Activated CD4-positive, alpha-beta T cell treated with anti-CD3 and anti-CD28 coated beads, Interleukin-2, amount 50 U/mL, for 48 hours (primary cell): ENCODE data around the gene ZCWPW1.

Experiments used
- DNase-seq, 2 experiments: peaks; one replicate each; pipeline ENCODE4 v3.0.0-alpha.2; 2020

Gene ZCWPW1

DNA sequence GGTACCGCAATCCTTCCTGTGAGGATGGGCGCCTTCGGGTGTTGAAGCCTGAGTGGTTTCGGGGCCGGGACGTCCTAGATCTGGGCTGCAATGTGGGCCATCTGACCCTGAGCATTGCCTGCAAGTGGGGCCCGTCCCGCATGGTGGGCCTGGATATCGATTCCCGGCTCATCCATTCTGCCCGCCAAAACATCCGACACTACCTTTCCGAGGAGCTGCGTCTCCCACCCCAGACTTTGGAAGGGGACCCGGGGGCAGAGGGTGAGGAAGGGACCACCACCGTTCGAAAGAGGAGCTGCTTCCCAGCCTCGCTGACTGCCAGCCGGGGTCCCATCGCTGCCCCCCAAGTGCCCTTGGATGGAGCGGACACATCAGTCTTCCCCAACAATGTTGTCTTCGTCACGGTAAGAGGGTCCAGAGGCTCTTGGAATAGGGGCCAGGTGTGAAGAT, 2.8 kb upstream of the ZCWPW1 start:
- no peak for DNase-seq

DNA sequence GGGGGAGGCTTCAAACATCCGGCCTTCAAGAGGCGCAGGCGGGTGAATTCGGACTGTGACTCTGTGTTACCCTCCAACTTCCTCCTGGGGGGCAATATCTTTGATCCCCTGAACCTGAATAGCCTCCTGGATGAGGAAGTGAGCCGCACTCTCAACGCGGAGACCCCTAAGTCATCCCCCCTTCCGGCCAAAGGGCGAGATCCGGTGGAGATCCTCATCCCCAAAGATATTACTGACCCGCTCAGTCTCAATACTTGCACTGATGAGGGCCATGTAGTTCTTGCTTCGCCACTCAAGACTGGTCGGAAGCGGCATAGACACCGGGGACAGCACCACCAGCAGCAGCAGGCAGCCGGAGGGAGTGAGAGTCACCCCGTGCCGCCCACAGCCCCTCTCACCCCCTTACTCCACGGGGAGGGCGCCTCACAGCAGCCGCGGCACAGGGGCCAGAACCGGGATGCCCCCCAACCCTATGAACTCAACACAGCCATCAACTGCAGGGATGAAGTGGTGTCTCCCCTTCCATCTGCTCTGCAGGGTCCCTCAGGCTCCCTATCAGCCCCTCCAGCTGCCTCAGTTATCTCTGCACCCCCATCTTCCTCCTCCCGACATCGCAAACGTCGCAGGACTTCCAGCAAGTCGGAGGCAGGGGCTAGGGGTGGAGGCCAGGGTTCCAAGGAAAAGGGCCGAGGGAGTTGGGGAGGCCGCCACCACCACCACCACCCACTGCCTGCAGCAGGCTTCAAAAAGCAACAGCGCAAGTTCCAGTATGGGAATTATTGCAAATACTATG, 2.2 kb upstream of the ZCWPW1 start:
- DNase-seq = peak; percentile 39 to 49

DNA sequence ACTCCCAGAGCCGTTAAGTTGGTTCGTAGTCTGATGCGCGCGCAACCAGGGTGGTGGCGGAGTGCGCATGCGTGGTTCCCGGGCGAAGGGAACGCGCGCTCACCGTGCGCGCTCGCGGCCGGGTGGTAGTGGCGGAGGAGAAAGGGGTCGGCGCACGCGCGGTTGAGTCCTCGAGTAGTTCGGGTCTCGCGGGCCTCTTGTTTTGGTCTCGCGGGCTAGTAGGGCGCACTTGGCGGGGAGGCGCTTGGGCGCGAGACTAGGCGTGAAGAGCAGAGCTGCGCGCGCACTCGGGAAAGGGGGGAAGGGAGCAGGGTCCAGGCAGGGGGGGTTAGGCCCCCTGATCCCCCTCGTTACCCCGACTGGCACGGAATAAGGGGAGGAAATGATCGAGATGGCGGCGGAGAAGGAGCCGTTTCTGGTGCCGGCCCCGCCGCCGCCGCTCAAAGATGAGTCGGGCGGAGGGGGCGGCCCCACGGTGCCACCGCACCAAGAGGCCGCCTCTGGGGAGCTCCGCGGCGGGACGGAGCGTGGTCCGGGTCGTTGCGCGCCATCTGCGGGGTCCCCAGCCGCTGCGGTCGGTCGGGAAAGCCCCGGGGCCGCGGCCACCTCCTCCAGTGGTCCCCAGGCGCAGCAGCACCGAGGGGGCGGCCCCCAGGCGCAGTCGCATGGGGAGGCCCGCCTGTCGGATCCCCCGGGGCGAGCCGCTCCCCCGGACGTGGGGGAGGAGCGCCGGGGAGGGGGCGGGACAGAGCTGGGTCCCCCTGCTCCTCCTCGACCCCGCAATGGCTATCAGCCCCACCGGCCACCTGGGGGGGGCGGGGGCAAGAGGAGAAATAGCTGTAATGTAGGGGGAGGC, 1.4 kb upstream of the ZCWPW1 start, which contains the start of gene MEPCE:
MEPCE (plus strand) TSS at position 195 of the 856 bp plus-strand sequence; CDS start at position 383, 188 bp downstream.
- peak; percentile 95 for DNase-seq

DNA sequence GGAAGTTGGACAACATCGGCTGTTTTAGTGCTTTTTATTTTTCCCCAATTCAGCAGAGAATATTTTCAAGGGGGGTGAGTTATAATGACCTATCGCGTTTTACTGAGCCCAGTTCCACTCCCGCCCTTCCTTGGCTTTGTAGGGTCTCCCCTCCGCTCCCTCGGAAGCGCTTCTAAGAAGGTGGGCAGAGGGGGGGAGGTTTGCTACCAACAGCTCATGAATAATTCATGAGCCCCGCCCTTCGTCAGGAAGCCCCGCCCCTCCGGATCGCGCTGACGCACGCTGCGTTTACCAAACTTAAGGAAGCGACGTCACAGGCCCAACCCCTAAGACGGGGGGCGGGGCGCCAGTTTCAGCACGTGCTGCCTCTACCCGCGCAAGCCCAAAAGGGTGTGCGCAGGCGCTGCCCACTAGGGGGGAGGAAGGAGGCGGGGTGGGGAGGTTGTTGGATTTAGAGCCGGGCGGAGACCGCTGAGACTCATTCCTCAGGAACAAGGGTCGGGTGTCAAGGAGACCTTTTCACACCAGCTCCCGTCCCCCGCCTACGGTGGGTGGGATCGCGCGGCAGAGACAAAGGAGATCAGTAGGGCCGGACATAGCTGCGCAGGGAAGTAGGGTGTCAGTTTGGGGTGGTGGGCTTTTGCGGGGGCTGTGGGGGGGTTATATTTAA, 599 bp upstream of the ZCWPW1 start:
- peak; percentile 100 for DNase-seq

DNA sequence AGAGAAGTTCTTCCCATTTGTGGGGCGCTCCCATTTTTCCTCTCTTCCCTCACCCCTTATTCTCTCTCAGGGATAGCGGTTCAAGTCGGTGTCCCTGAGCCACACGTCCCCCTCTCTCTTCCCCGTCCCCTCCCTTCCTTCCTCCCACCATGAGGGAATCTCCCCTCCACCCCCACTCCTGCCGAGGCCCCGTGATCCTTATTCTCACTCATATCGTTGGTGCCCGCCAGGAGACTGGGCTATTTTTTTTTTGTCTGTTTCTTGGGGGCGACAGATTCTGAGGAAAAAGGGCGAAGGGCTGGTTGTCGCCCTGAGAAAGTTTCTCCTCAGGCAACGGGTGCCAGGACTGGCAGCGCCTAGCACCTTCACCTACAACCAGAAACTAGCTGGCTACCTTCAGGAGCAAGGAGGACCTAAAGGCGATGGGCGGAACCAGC, 723 bp downstream of the ZCWPW1 start:
- no peak for DNase-seq

DNA sequence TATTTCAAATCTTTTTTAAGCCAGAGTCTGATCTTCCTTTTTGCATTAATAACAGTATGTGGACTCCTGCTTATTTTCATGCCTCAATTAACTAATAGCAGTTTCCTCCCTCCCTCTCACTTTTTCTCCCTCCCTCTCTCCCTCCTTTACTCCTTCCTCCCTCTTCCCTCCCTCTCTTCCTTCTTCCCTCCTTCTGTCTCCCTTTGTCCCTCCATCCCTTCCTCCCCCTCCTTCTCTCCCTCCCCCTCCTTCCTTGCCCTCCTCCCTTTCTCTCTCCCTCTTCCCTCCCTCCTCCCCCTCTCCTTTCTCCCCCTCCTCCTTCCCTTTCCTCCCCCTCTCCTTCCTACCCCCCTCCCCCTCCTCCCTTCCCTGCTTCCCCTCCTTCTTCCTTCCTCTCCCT, 2.0 kb downstream of the ZCWPW1 start:
- no peak for DNase-seq

DNA sequence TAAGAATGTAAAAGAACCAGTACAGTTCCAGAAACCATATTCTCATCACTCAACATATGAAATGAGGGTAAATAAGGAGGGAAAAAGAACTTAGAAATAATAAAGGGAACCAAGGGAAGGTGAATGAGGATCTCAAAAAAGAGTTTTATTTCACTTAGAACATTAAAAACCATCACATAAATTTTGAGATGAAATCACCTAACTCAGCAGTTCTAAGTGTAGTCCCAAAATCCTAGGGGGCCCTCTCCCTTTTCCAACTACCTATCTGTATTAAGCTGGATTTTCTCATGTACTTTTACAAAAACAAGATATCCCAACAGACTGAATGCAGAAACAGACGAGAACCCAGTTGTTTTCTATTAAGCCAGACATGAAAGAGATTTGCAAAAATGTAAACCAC, 3.2 kb downstream of the ZCWPW1 start:
- DNase-seq = no peak

DNA sequence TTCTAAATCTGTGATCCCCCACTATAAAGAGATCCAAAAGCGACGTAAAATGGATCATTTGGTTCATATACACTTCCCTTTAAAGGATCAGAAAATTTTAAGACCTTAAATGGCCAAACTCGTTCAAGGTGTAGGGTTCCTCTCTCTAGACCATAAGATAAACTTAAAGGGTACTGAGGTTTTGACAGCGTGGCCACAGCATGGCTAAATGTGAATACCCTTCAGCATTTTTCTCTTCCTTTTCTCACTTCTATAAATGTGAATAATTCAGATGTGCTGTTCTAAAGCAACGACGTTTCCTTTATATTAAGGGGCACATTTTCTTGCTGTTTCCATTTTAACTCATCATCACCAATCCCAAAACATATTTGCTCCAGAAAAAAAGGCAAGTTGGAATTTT, 5.2 kb downstream of the ZCWPW1 start:
- no peak for DNase-seq

DNA sequence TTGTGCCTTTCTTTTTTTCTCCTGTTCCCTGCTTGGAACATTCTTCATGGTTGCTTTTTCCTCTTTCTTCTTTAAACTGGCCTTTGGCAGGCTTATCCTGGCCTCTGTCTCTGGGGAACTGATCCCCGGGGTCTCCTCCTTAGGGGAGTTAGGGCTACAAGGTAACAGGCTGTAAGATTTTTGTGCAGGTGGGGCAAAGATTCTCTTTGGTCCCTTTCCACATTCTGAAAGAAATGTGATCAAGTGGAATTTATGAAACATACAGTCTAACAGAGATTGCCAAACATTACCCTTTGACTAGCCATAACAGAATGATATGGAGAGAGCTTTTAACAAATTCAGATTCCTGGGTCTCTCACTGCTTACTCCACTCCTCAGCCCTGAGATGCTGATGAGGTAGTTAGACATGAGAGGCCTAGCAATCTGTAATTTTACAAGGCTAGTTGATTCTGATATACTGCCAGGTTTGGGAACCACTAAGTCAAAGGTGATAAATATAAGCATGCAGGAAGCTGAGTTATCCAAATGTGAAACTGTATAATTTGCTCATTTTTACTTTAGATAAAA, 8.8 kb downstream of the ZCWPW1 start:
- no peak for DNase-seq

DNA sequence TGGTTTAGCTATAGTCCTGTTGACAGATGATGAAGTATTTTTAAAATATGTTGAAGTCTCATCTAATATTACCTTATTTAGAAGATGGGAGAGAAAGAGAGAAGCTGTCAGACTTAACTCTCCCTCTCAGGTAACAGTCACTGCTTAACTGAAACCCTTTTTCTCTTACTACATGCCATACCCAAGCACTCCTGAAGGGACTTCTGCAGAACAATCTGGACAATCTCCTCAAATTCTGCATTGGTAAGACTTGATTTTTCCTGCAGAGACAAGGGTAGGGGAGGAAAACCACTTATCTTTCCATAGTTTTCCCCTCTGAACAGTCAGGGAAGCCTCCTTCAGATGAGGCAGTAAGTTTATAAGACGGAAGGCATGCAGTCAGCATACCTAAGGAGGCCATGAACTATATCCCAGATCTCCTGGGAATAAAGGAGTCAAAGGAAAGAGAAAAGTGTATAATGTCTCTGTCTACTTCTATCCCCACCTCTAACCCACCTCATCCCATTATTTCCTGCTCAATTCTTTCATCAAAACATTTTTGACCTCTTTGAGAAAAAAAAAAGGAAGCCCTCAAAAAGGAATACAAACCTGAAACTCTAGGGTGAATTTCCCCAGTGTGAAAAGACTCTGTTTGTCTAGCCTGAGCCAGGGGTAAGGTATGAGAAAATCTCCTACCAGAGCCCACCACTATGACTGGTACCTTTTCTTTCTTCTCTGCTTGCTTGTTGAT, 9.4 kb downstream of the ZCWPW1 start:
- no peak for DNase-seq

DNA sequence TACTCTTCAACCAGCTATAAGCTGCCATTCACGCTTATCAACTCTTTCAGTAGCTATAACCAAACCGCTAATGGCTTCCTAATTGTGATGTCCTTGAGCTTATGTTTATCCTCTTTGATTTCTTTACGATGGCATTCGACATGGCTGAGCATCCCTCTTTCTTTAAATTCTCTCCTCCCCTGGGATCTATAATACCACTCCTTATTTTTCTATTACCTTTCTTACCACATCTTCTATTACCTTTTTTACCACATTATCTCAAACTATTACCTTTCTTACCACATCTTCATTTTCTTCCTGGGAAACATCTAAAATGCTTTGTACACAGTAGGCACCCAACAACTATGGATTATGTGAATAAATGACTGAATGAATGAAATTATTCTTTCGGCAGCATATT, 13.1 kb downstream of the ZCWPW1 start:
- no peak for DNase-seq

DNA sequence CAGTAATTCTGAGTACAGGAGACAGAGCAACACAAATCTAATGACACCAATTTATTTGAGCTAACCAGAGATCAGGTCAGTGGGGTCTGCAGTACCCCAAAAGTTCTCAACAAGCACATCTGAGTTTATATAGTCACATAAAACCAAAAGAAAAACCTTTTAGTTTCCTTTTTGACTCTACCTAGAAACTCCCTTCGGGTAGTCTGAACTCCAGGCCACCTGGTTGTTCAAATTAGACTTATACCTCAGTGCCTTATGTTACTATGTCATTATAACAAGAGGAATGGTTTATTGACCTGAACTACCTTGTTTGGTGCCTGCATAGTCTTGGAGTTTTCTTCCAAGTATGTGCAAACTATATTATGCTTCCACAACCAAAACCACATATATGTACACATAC, 14.6 kb downstream of the ZCWPW1 start:
- DNase-seq = no peak

DNA sequence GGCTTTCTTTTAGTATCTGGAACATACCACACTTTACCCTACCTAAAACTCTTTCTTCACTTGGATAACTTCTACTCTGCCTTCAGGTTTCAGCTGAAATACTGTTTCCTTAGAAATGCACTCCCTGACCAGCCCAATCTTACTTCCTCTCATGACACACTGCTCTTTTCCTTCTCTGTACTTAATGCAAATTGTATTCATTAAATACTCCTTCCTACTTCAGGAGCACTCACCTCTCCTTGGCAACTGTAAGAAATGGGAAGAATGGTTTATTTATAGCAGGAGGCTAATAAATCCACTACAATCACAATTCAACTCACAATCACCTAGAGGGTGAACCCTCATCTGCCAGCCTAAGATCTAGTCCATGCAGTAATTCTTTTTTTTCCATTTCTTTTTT, 15.2 kb downstream of the ZCWPW1 start:
- no peak for DNase-seq

DNA sequence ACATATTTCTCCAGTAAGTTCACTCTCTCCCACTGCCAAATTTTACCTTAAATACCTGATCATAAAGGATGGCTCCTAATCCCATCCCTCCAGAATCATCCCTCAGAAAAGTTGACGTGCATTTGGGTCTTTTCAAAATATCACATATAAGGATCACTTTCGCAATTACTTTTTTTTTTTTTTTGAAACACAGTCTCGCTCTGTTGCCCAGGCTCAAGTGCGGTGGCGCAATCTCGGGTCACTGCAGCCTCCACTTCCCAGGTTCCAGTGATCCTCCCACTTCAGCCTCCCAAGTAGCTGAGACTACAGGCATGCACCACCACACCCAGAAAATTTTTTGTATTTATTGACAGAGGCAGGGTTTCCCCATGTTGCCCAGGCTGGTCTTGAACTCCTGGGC, 17.4 kb downstream of the ZCWPW1 start:
- no peak for DNase-seq

DNA sequence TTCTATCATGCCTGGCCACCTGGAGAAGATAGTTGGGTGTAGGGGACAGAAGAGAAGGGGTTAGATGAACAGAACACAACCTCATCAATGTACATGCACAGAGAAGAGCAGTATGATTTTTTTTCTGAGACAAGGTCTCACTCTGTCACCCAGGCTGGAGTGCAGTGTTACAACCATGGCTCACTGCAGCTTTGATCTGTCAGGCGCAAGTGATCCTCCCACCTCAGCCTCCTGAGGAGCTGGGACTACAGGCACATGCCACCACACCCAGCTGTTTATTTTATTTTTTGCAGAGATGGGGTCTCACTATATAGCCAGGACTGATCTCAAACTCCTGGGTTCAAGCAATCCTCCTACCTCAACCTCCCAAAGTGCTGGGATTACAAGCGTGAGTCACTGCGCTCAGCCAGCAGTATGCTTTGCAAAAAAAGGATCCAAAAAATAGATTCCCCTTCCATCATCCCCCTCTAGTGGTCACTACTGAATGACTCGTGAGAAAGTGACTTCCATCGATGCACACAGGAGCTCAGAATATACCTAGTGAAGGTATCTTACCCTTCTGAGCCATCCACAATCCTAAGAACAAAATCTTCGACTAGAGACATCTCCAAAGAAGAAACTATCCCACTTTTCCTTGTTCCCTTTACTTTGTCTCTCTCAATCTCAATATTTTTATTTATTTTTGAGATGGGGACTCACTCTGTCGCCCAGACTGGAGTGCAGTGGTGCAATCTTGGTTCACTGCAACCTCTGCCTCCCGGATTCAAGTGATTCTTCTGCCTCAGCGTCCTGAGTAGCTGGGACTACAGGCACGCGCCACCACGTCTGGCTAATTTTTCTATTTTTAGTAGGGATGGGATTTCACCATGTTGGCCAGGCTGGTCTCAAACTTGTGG, 21.0 kb downstream of the ZCWPW1 start:
- peak; percentile 21 to 38 for DNase-seq

DNA sequence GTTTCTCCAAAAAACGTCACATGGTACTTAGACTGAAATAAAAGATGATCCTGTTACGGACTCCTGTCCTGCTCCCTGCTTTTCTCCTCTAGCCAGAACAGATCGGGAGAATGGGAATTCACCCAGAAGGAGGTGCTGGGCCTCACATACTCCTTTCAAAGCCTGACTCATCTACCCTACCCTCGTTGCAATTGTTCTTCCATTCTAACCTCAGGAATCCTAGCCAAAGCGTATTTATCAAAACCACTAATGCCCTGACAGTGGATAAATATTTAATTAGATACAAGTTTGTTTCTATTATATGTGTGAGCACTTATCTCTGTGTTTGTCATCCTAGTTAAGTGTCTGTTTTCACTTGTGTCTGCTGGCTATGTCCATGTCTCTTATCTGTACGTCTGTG, 21.7 kb downstream of the ZCWPW1 start:
- no peak for DNase-seq

DNA sequence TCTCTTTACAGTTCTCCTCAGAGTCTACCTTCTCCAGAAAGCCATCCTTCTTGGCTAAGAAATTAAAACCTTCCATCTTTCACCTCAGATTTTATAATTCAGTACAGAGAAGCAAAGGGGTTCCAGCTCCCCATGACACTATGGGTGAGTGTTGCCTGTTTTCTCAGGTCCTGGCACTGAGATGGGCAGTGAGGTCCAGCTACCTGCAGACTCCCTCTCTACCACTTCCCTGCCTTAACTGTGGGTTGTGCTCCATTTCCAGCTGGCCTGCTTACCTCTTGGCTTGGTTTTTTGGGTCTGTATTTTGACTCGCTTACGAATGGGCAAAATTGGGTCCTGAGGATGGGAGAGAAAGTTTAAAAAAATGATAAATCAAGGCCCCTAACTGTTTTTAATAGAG, 26.3 kb downstream of the ZCWPW1 start:
- DNase-seq = no peak

DNA sequence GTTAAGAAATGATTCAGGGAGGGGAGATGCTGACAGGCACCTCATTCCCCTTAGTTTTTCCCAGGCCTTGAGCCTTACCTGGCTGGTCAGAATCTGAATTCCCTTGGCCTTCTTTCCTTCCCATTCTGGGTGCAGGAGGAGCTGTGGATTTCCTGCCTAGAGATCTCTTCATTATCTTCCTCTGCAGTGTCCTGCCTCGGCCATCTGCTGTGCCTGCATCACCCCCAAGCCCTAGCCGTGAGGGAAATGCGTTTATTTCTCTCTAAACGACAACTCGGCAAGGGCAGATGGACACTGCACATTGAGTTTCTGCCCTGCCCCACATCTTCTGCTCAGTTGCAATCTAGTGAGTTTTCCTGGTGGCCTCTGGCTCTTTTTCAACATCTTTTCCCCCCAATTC, 26.7 kb downstream of the ZCWPW1 start:
- DNase-seq = no peak

DNA sequence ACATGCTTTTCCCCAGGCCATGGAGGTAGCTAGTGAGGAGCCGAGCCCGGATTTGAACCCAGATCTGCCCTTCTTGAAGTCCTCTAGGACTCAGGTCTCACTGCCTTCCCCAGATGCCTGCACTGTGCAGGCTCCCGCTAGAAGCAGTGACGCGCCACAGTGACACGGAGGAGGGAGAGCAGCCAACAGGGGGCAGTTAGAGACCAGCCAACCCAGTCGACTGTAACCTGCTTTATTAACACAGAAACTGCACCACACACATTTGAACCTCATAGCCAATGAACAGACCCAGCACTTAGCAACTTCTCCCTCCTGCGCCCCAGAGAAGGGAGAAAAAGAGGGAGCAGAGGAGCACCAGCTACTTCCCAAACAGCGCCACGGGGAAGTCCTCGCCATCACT, 27.8 kb downstream of the ZCWPW1 start:
- DNase-seq = no peak

DNA sequence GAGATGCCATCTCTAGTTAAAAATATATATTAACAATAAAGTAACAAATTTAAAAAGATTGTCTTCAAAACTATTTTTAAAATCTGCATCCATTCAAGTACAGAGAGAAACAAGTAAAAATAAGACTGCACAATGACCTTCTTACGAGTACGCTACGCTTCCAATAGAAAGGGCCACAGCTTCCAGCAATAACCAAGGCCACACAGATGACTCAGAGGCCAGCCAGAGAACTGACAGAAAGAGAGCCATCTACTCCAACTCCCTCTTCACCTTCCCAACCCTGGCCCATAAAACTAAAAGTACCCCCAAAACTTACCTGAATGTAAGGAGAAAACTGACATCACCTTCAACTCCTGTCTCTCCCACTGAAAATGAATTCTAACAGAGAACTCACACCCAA, 28.5 kb downstream of the ZCWPW1 start:
- DNase-seq = no peak

DNA sequence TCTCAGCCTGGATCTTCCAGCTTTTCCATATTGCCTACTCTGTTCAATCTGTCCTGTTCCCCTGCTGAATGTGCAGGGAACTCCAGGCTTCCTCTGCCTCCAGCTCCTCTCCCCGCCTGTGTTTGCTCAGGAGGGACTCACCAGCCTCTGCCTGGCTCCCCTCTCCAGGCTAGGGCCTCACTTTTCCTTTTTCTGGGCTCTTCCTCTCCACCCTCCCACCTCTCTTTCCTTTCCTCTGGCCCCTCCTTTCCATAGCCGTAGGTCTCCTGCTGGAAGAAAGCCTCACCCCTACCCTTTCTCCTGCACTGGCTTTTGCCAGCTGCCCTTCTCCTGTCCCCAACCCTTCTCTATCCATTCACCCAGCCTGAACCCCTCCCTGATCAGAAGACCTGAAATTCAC, 30.3 kb downstream of the ZCWPW1 start:
- no peak for DNase-seq
